SH-SY5Y (cell line): ENCODE data around the gene C2orf81.

Experiments used
- GATA2 ChIP-seq: IDR thresholded peaks from 2 replicates; pipeline ENCODE4 v1.6.1; 2011; ENCODE audit warnings: mild to moderate bottlenecking, low read depth, low read length
- GATA3 ChIP-seq: IDR thresholded peaks from 2 replicates; pipeline ENCODE4 v1.6.1; 2011; ENCODE audit warnings: low read depth, mild to moderate bottlenecking, low read length, moderate library complexity

- no peak for TF ChIP-seq GATA3
- TF ChIP-seq GATA2: no peak
Observed at GRCh38 chr2:74441690-74442482, 20.5 kb upstream of the C2orf81 start, which contains the start of gene RTKN.
